H1 (cell line): ENCODE results near the gene FRS2. TPM values are rescaled to one million over a fixed set of nuclear protein-coding genes. Genes with fewer than 3 reads are reported as not detected.

Source experiments
- CTCF ChIA-PET: fragments of 300-600 bp; sonication (Branson Sonifier 250); formaldehyde crosslinking; loops from one replicate; lab custom pipeline; 2021; ENCODE audit not compliant: partially characterized antibody; lab: Charles Lee
- POLR2A ChIA-PET: fragments of 300-600 bp; sonication (Branson Sonifier 250); formaldehyde crosslinking; loops from one replicate; lab custom pipeline; 2021; ENCODE audit warnings: inconsistent platforms; ENCODE audit not compliant: partially characterized antibody; lab: Charles Lee
- DNase-seq, 2 experiments: peaks; one replicate each; pipeline versions ENCODE4 v3.0.0 to v3.0.0-alpha.2; 2010 to 2022; ENCODE audit warnings: low spot score in 2 of 2, low read depth in 1 of 2, mixed read lengths in 1 of 2
- FAIRE-seq: peaks from 2 replicates; lab custom pipeline; 2011; peaks lifted over from hg19 to GRCh38; lab: Jason Lieb, UNC
- H2AFZ ChIP-seq: 2 replicates; pipeline ENCODE4 v1.8.1; 2012; ENCODE audit warnings: low read length, inconsistent platforms
- H2AK5ac ChIP-seq: 2 replicates; pipeline ENCODE4 v1.6.1; 2013; ENCODE audit warnings: low read depth, low read length
- H2BK120ac ChIP-seq: replicated peaks from 2 replicates; pipeline ENCODE3; 2013; ENCODE audit warnings: low read depth, low read length, inconsistent platforms
- H2BK12ac ChIP-seq: 2 replicates; pipeline ENCODE4 v1.6.1; 2013; ENCODE audit warnings: low read depth, low read length
- H2BK15ac ChIP-seq: 2 replicates; pipeline ENCODE4 v1.6.1; 2013; ENCODE audit warnings: low read length
- H2BK20ac ChIP-seq: 2 replicates; pipeline ENCODE4 v1.6.1; 2013; ENCODE audit warnings: low read length
- H2BK5ac ChIP-seq: 2 replicates; pipeline ENCODE4 v1.6.1; 2013; ENCODE audit warnings: low read depth, low read length
- H3K14ac ChIP-seq: 2 replicates; pipeline ENCODE4 v1.6.1; 2013; ENCODE audit warnings: inconsistent platforms; ENCODE audit not compliant: insufficient read length
- H3K18ac ChIP-seq: 2 replicates; pipeline ENCODE4 v1.6.1; 2013; ENCODE audit warnings: low read length; ENCODE audit errors: extremely low read depth
- H3K23ac ChIP-seq: 2 replicates; pipeline ENCODE4 v1.6.1; 2013; ENCODE audit warnings: inconsistent platforms; ENCODE audit not compliant: insufficient read length
- H3K23me2 ChIP-seq: 2 replicates; pipeline ENCODE4 v1.6.1; 2013; ENCODE audit warnings: low read depth, low read length
- H3K27ac ChIP-seq: 2 replicates; pipeline ENCODE4 v1.6.1; 2011; ENCODE audit warnings: low read depth, low read length, inconsistent platforms
- H3K27me3 ChIP-seq, 4 experiments: replicated peaks in 1 of 4; 1 replicate in 1 of 4; 2 replicates in 3 of 4; pipeline versions ENCODE4 v1.6.1 to v1.8.1; 2011 to 2013; ENCODE audit warnings: low read length in 3 of 4, mild to moderate bottlenecking in 3 of 4, inconsistent platforms in 2 of 4, mixed read lengths in 2 of 4, moderate library complexity in 1 of 4; ENCODE audit not compliant: control insufficient read depth in 3 of 4, insufficient read depth in 3 of 4; ENCODE audit errors: extremely low read depth in 1 of 4
- H3K36me3 ChIP-seq, 4 experiments: 2 replicates each; pipeline versions ENCODE4 v1.6.1 to v1.8.1; 2011 to 2013; ENCODE audit warnings: mild to moderate bottlenecking in 4 of 4, low read length in 3 of 4, moderate library complexity in 2 of 4, control low read depth in 1 of 4, inconsistent platforms in 1 of 4; ENCODE audit not compliant: insufficient read depth in 4 of 4, control insufficient read depth in 2 of 4
- H3K4ac ChIP-seq: replicated peaks from 2 replicates; pipeline ENCODE3; 2013; ENCODE audit warnings: low read length, low read depth, mixed read lengths, inconsistent platforms; ENCODE audit not compliant: insufficient read length
- H3K4me1 ChIP-seq, 4 experiments: replicated peaks in 1 of 4; 1 replicate in 1 of 4; 2 replicates in 3 of 4; pipeline versions ENCODE4 v1.6.1 to v1.8.1; 2011 to 2013; ENCODE audit warnings: low read length in 3 of 4, inconsistent platforms in 2 of 4, mixed read lengths in 1 of 4; ENCODE audit not compliant: insufficient read depth in 4 of 4, control insufficient read depth in 3 of 4
- H3K4me2 ChIP-seq, 2 experiments: 2 replicates each; pipeline versions ENCODE4 v1.6.1 to v1.8.1; 2011 to 2013; ENCODE audit warnings: low read depth in 2 of 2, low read length in 2 of 2, control low read depth in 1 of 2, inconsistent platforms in 1 of 2, mild to moderate bottlenecking in 1 of 2; ENCODE audit not compliant: insufficient read depth in 1 of 2
- H3K4me3 ChIP-seq, 4 experiments: fragments of 200-600, 300-600 bp in 1 of 4; sonication (generic), shearing (Covaris generic), sonication (Bioruptor Twin) in 1 of 4; 2 replicates each; pipeline versions ENCODE4 v1.5.1 to v1.8.1; 2011 to 2016; ENCODE audit warnings: low read length in 4 of 4, low read depth in 3 of 4, control low read depth in 2 of 4, inconsistent platforms in 2 of 4, mild to moderate bottlenecking in 2 of 4, mixed read lengths in 1 of 4, moderate library complexity in 1 of 4; ENCODE audit not compliant: insufficient read depth in 2 of 4; ENCODE audit errors: extremely low read depth in 1 of 4
- H3K56ac ChIP-seq: replicated peaks from 2 replicates; pipeline ENCODE3; 2013; ENCODE audit warnings: low read depth, mild to moderate bottlenecking, mixed read lengths, low read length, inconsistent platforms; ENCODE audit not compliant: insufficient read length
- H3K79me1 ChIP-seq: 2 replicates; pipeline ENCODE4 v1.6.1; 2013; ENCODE audit warnings: low read depth, low read length, control low read depth
- H3K79me2 ChIP-seq, 2 experiments: 2 replicates each; pipeline versions ENCODE4 v1.6.1 to v1.8.1; 2012 to 2013; ENCODE audit warnings: low read length in 2 of 2, mild to moderate bottlenecking in 2 of 2, inconsistent platforms in 1 of 2; ENCODE audit not compliant: insufficient read depth in 2 of 2, control insufficient read depth in 1 of 2
- H3K9ac ChIP-seq, 4 experiments: replicated peaks in 1 of 4; 1 replicate in 1 of 4; 2 replicates in 3 of 4; pipeline versions ENCODE4 v1.6.1 to v1.8.1; 2011 to 2013; ENCODE audit warnings: low read depth in 3 of 4, low read length in 3 of 4, control low read depth in 2 of 4, mild to moderate bottlenecking in 2 of 4, moderate library complexity in 2 of 4, inconsistent platforms in 1 of 4; ENCODE audit errors: extremely low read depth in 1 of 4
- H3K9me3 ChIP-seq, 2 experiments: 2 replicates each; pipeline versions ENCODE4 v1.6.1 to v1.8.1; 2012 to 2013; ENCODE audit warnings: mild to moderate bottlenecking in 2 of 2, moderate library complexity in 2 of 2, control low read depth in 1 of 2, inconsistent platforms in 1 of 2, low read depth in 1 of 2, low read length in 1 of 2, mixed read lengths in 1 of 2; ENCODE audit not compliant: insufficient read depth in 2 of 2
- H4K20me1 ChIP-seq, 2 experiments: replicated peaks in 1 of 2; 2 replicates each; pipeline versions ENCODE3 to v1.8.1; 2011 to 2013; ENCODE audit warnings: inconsistent platforms in 2 of 2, low read length in 2 of 2, mild to moderate bottlenecking in 1 of 2; ENCODE audit not compliant: insufficient read depth in 2 of 2, control insufficient read depth in 1 of 2
- H4K5ac ChIP-seq: 2 replicates; pipeline ENCODE4 v1.6.1; 2013; ENCODE audit warnings: low read length, low read depth, mixed read lengths, inconsistent platforms; ENCODE audit not compliant: insufficient read length
- H4K8ac ChIP-seq: 2 replicates; pipeline ENCODE4 v1.8.0; 2013; ENCODE audit warnings: mild to moderate bottlenecking, moderate library complexity, low read length, inconsistent platforms; ENCODE audit not compliant: insufficient read depth; ENCODE audit errors: extremely low read depth
- H4K91ac ChIP-seq: replicated peaks from 2 replicates; pipeline ENCODE3; 2013; ENCODE audit warnings: low read length, mixed read lengths, inconsistent platforms; ENCODE audit not compliant: insufficient read length
- BACH1 ChIP-seq: IDR thresholded peaks from 2 replicates; pipeline ENCODE4 v1.6.1; 2012; ENCODE audit warnings: low read length, improper control_type of control experiment
- CREB1 ChIP-seq: IDR thresholded peaks from 2 replicates; pipeline ENCODE4 v1.6.1; 2012; ENCODE audit warnings: inconsistent platforms
- GABPA ChIP-seq: IDR thresholded peaks from 2 replicates; pipeline ENCODE4 v1.6.1; 2011; ENCODE audit warnings: mild to moderate bottlenecking, low read length, moderate library complexity, borderline replicate concordance; ENCODE audit not compliant: insufficient read depth
- JUN ChIP-seq: IDR thresholded peaks from 2 replicates; pipeline ENCODE4 v1.6.1; 2011; ENCODE audit warnings: low read depth, mild to moderate bottlenecking, improper control_type of control experiment, low read length
- NANOG ChIP-seq: IDR thresholded peaks from 2 replicates; pipeline ENCODE4 v1.6.1; 2011; ENCODE audit warnings: low read length, low read depth, mild to moderate bottlenecking, inconsistent platforms; ENCODE audit not compliant: insufficient read depth, poor library complexity, severe bottlenecking
- SAP30 ChIP-seq: fragments of 300-600 bp; sonication (generic); IDR thresholded peaks from 2 replicates; pipeline ENCODE4 v1.7.1; 2012; ENCODE audit warnings: low read length, moderate library complexity, mild to moderate bottlenecking, inconsistent platforms; ENCODE audit not compliant: insufficient read depth, insufficient replicate concordance
- TBP ChIP-seq: IDR thresholded peaks from 2 replicates; pipeline ENCODE4 v1.6.1; 2011; ENCODE audit warnings: low read depth, low read length, improper control_type of control experiment
- WGBS, 2 experiments: shearing (Covaris generic) in 1 of 2; methylation state at CpG; one replicate each; pipeline versions ENCODE4 v1.1.6 to v1.1.7; 2013 to 2015; ENCODE audit warnings: low lambda C conversion rate in 2 of 2, mixed read lengths in 2 of 2, inconsistent platforms in 1 of 2, low coverage in 1 of 2, missing lambda C conversion rate in 1 of 2; ENCODE audit not compliant: insufficient replicate concordance in 2 of 2, insufficient coverage in 1 of 2, insufficient read length in 1 of 2; ENCODE audit errors: extremely low coverage in 1 of 2, missing lambda C conversion rate in 1 of 2; 5-methylcytosine and 5-hydroxymethylcytosine counted together
- polyA plus RNA-seq, 7 experiments: library from polyadenylated mRNA; depleted of rRNA in 3 of 7; stranded (reverse) in 5 of 7; unstranded in 2 of 7; fragments of >200 nt in 5 of 7; fragments of 200-250 nt in 2 of 7; gene quantifications; 1 replicate in 5 of 7; 2 replicates in 1 of 7; 4 replicates in 1 of 7; pipeline versions ENCODE4 v1.2.1 to v1.2.3, GENCODE V29; 2011 to 2013; ENCODE audit warnings: missing spikeins in 2 of 7, mixed read lengths in 2 of 7
- total RNA-seq: library from RNA; stranded (reverse); fragmentation: NEBNext Ultra II Directional; extraction: Animal tissue kit (Norgen Biotek cat#: 25700); gene quantifications from 2 replicates; pipeline ENCODE4 v1.2.1, GENCODE V29; 2021

The FRS2 gene
- total and polyA plus RNA-seq, 2 of the 8 experiments (the other 6 are each of a cell fraction or from before 2014, with no cell fraction given) = 10.3 to 35.8 TPM

GRCh38 chr12:69517406-69517805, 47.2 kb downstream of the FRS2 start:
- Histone ChIP-seq H4K91ac (no peak overlapping the region), H3K9ac (no peak overlapping the region), H3K4me2 (no peak overlapping the region), H3K36me3 (no peaks in the 10 kb centered on the region), H3K23me2 (no peaks in the 10 kb centered on the region), H3K79me2 (peaks cover 6 to 95% of the 10 kb centered on the region in 2 experiments; a peak in 3 of 4 replicates), H2BK15ac (no peak overlapping the region), H2BK120ac (no peak overlapping the region), H2BK20ac (no peak overlapping the region), H3K4ac (no peak overlapping the region), H3K79me1 (peaks cover 2% of the 10 kb centered on the region; the same call in 1 of the 2 replicates), H3K18ac (no peak overlapping the region), H3K4me3 (no peak overlapping the region), H2BK5ac (no peak overlapping the region), H3K9me3 (no peaks in the 10 kb centered on the region), H4K20me1 (peaks cover 6 to 8% of the 10 kb centered on the region in 2 experiments), H3K14ac (no peak overlapping the region), H3K23ac (no peak overlapping the region), H3K27me3 (no peaks in the 10 kb centered on the region), H2AFZ (no peak overlapping the region), H2AK5ac (no peak overlapping the region), H3K4me1 (peaks cover 0 to 2% (median 0%) of the 10 kb centered on the region in 4 experiments; a peak in 1 of 7 replicates), H4K5ac (no peak overlapping the region), H3K56ac (no peak overlapping the region), H4K8ac (no peak overlapping the region), H3K27ac (no peak overlapping the region), H2BK12ac (no peak overlapping the region)
- WGBS, 2 experiments = 87% methylated on average over 2 of the region's 2 CpGs; no CpG with 5 or more reads in 1 of the 2 experiments
- DNase-seq (no peak), FAIRE-seq (no peak)
- ChIA-PET CTCF (interaction anchor here (0.6 to 2.7 kb wide), 5 partner anchors 14 to 384 kb away, joined by 3 to 8 read pairs (median 4); no protein-coding TSS in a partner anchor), POLR2A (no interaction called here)
- TF ChIP-seq NANOG (no peak), BACH1 (no peak), TBP (no peak), JUN (no peak), SAP30 (no peak), CREB1 (no peak), GABPA (no peak)
